GM13976 (cell line): ENCODE data around the gene KLRC2.

Source experiments
- DNase-seq: peaks from one replicate; pipeline ENCODE4 v3.0.0; 2012; ENCODE audit warnings: low spot score
- in situ Hi-C: fragments of 300-500 bp; cut with MboI; formaldehyde crosslinking; loops from one replicate; pipeline ENCODE4 v1.12.0; 2022; ENCODE audit warnings: low sequenced_read_pairs, mixed read lengths, inconsistent platforms; ENCODE audit not compliant: unreplicated experiment
- TF ChIP-seq, protein P1 (sequence below): IDR thresholded peaks from 2 replicates; pipeline ENCODE4 v1.5.1; 2012; ENCODE audit warnings: borderline replicate concordance, mild to moderate bottlenecking; ENCODE audit not compliant: insufficient read depth; ENCODE audit errors: extremely low read depth, missing control alignments, control extremely low read depth

KLRC2 gene

DNA sequence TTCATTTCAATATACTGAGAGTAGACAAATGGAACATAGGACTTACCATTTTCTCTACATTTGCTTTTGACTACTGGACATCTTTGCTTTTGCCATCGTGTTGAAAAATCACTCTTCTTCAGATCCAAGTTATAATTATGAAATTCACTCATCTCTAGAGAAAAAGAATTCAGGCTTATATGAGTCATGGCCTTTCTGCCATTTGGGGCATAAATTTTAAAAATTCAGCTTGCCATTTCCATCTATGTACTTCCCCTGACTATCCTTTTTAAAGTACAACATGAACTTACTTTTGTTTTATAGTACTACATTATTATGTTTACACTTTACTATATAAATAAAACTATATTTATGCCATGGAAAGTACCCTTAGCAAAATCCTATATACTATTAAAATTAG is 49.0 kb downstream of the KLRC2 start:
- in situ Hi-C loops, result no loop called here
- TF ChIP-seq, protein P1, sequence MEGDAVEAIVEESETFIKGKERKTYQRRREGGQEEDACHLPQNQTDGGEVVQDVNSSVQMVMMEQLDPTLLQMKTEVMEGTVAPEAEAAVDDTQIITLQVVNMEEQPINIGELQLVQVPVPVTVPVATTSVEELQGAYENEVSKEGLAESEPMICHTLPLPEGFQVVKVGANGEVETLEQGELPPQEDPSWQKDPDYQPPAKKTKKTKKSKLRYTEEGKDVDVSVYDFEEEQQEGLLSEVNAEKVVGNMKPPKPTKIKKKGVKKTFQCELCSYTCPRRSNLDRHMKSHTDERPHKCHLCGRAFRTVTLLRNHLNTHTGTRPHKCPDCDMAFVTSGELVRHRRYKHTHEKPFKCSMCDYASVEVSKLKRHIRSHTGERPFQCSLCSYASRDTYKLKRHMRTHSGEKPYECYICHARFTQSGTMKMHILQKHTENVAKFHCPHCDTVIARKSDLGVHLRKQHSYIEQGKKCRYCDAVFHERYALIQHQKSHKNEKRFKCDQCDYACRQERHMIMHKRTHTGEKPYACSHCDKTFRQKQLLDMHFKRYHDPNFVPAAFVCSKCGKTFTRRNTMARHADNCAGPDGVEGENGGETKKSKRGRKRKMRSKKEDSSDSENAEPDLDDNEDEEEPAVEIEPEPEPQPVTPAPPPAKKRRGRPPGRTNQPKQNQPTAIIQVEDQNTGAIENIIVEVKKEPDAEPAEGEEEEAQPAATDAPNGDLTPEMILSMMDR, result no peak

DNA sequence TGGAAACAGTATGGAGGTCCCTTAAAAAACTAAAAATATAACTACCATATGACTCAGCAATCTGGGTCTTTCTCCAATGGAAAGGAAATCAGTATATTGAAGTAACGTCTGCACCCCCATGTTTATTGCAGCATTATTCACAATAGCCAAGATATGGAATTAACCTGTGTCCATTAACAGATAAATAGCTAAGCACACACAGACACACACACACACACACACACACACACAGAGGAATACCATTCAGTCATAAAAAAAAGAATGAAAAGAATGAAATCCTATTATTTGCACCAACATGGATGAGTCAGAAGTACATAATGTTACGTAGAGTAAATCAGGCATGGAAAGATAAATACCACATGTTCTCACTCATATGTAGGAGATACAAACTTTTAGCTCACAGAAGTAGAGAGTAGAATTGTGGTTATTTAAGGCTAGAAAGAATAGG is 50.6 kb downstream of the KLRC2 start:
- TF ChIP-seq, protein P1, result no peak

More for the DNA sequence above, 49.0 kb downstream of the KLRC2 start:
- DNase-seq, result no peak

DNA sequence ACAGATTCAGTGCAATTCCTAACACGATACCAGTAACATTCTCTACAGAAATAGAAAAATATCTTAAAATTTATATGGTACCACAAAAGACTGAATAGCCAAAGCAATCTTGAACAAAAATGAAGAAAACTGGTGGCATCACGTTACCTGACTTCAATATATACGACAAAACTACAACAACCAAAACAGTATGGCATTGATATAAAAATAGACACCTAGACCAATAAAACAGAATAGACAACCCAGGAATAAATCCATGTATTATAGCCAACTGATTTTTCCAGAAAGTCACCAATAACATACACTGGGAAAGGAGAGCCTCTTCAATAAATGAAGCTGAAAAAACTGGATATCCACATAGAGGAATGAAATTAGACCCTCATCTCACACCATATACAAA is 51.6 kb downstream of the KLRC2 start:
- TF ChIP-seq, protein P1, result no peak
- in situ Hi-C loops, result no loop called here
- no peak for DNase-seq

More for the DNA sequence above, 50.6 kb downstream of the KLRC2 start:
- DNase-seq, result no peak
- in situ Hi-C loops, result no loop called here

DNA sequence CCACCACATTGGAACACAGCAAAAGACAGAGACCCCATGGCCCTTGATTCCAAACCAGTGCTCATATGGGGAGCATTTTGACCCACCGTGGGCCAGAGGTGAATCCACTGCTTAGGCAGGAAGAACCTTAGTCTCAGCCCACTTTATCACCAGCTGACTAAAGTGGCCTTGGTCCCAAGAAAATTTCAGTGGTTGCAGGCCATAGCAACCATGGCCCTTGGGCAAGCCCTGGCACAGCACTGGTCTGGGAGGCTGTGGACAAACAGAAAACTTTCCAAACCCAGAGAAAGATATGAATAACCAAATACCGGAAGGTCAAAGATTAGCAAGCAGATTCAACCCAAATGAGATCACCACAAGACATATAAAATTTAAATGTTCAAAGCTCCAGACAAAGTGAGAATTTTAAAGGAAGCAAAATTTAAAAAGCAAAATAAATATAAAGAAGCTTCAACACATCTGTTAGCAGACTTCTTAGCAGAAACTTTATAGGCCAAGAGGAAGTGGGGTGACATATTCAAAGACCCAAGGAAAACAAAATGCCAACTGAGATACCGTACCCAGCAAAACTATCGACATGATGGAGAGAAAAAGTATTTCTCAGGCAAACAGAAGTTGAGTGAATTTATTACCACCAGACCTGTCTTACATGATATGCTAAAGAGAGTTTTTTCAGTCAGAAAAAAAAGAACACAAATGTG is 53.7 kb downstream of the KLRC2 start:
- TF ChIP-seq, protein P1, result no peak
- in situ Hi-C loops, result no loop called here
- no peak for DNase-seq
